GM18858 (cell line): Measurements from ENCODE around the gene SIGLEC14.
"Not testable (repeated sequence)": the region's sequence is repeated elsewhere in the genome, so short reads cannot be mapped to it uniquely, and the experiment has no call there.

ENCODE experiments used
- ATAC-seq: cut with Tn5 transposase; IDR thresholded peaks from one replicate; pipeline ENCODE4 v1.9.1; 2021; ENCODE audit not compliant: unreplicated experiment

Gene SIGLEC14, protein sequence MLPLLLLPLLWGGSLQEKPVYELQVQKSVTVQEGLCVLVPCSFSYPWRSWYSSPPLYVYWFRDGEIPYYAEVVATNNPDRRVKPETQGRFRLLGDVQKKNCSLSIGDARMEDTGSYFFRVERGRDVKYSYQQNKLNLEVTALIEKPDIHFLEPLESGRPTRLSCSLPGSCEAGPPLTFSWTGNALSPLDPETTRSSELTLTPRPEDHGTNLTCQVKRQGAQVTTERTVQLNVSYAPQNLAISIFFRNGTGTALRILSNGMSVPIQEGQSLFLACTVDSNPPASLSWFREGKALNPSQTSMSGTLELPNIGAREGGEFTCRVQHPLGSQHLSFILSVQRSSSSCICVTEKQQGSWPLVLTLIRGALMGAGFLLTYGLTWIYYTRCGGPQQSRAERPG

DNA sequence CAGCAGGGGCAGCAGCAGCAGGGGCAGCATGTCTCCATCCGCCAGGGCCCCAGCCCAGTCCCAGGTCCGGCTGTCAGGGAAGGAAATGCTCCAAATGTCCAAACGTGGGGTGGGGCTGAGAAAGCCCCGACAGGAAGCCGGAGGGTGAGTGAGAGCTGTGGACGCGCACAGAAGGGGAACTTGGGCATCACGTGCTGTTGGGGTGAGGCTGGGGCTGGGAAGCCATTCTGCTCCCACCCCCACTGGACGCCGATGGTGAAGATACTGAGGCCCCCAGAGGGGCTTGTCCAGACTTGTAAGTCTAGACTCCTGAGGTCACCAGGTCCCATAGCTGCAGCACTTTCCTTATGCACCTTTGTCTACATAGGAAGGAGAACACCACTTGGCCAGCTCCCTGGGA is at the start of gene SIGLEC14:
SIGLEC14 (minus strand) TSS at position 96 of the 400 bp plus-strand sequence; CDS start at position 30, 66 bp downstream.
- not testable (repeated sequence) for ATAC-seq

DNA sequence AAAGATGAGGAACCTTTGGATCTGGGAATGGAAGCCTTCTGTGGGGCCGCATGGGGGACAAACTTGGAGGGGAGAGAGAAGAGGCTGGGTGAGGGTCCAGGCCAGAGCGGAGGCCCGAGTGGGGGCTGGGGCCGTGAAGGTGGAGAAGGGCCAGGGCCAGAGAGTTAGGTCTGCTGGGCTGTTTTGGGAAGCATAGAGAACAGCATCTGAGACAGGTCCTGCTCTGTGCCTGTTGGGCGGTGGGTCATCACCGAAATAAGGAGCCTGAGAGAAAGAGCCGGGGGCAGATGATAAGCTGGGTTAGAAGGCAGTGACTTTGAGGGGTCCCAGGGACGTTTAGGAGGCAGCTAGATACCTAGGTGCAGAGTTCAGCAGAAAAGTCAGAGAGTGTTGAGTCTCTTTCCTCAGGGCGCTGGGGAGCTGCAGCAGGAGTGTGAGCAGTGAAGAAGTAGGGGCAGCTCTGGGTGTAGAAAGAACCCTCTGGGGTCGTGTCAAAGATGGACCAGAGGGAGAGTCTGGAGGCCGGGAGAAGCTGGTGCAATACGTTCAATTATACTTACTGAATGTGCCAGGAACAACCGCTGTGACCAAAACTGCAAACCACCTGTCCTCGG is 49.2 kb upstream of the SIGLEC14 start:
- no peak for ATAC-seq

DNA sequence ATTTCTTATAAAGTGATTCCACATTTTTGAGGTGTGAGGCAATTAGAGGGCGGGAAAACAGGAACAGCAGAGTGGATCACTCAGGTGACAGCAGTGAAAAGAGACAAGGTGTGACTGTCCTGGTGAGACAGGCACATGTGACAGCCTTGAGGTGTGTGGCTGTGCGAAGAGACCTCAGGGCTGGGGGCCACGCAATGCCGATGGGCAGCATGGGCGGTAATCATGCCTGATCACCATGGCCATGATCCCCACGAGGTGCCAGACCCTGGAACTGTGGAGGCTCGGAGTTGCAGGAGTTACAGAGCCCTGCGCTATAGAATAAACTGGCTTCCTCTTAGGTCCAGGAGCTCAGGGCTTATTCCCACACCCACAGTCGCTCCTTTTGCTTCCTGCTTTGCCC is 48.5 kb upstream of the SIGLEC14 start:
- ATAC-seq, result no peak

DNA sequence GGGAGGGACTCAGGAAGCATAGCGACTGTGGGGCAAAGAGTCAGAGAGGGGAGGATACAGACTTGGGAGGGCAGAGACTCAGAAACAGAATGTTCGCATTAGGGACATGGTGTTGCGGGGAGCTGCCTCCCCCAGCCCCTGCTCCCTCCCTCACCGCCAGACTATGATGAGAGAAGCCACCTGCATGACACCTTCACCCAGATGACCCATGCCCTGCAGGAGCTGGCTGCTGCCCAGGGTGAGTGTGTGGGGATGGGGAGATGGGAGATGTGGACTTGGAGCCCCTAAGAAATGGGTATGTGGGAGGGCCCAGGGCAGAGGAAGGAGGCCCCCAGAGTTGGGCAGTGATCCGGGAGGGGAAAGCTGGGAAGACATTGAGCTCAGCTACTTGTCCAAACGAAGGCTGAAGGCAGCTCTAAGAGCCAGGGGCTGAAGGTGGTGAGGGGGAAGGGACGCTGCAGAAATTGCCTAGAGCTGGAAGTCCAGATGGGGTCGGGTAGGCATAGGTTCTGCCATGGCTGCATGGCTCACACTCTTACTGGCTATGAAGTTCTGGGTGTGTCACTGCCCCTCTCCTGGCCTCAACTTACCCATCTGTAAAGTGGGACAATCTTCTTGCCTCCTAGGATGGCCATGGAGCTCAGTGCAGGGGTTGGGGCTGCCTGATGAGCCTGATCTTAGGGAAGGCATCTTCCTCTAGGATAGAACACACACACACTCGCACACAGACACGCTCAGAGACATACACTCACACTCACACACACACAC is 47.9 kb upstream of the SIGLEC14 start:
- no peak for ATAC-seq

DNA sequence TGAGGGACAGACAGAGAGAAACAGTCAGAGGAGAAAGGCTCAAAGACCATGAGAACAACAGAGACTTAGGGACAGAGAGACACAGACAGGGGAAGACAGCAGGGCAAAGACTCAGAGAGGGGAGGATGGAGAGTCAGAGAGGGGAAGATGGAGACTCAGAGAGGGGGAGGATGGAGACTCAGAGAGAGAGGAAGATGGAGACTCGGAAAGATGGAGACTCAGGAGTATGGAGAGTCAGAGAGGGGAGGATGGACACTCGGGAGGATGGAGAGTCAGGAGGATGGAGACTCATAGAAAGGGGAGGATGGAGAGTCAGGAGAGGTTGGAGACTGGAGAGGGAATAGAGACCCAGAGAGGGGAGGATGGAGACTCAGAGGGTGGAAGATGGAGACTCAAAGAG is 47.2 kb upstream of the SIGLEC14 start:
- no peak for ATAC-seq

DNA sequence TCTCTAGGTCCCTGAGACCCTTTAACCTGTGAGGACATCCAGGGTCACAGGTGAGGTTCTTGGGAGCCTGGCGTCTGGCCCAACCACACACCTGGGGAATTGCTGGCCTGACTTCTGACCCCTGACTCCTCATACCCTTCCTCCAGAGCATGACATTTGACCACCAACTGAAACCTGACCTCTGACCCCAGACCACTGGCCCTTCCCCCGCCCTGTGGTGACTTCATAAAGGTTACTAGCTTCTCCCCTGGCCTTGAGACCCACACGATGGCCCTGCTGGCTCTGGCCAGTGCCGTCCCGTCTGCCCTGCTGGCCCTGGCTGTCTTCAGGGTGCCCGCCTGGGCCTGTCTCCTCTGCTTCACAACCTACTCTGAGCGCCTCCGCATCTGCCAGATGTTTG is 46.6 kb upstream of the SIGLEC14 start, which contains the start of gene SPACA6:
SPACA6 (plus strand) TSS at position 71 of the 400 bp plus-strand sequence; CDS start at position 268, 197 bp downstream.
- ATAC-seq, result no peak

DNA sequence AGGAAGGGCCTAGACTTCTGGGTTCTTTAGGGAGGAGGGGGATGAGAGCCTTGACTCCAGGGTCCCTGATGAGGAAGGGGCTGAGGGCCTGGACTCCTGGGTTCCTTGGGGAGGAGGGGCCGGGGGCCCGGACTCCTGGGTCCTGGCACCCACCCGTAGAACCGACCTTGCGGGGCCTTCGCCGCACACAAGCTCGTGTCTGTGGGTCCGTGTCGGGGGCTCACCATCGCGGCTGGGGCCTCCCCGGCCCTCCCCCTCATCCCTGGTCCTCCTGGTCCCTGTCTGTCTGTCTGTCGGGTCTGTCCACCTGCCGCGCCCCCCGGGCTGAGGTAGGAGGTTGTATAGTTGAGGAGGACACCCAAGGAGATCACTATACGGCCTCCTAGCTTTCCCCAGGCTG is 45.8 kb upstream of the SIGLEC14 start:
- ATAC-seq, result no peak

DNA sequence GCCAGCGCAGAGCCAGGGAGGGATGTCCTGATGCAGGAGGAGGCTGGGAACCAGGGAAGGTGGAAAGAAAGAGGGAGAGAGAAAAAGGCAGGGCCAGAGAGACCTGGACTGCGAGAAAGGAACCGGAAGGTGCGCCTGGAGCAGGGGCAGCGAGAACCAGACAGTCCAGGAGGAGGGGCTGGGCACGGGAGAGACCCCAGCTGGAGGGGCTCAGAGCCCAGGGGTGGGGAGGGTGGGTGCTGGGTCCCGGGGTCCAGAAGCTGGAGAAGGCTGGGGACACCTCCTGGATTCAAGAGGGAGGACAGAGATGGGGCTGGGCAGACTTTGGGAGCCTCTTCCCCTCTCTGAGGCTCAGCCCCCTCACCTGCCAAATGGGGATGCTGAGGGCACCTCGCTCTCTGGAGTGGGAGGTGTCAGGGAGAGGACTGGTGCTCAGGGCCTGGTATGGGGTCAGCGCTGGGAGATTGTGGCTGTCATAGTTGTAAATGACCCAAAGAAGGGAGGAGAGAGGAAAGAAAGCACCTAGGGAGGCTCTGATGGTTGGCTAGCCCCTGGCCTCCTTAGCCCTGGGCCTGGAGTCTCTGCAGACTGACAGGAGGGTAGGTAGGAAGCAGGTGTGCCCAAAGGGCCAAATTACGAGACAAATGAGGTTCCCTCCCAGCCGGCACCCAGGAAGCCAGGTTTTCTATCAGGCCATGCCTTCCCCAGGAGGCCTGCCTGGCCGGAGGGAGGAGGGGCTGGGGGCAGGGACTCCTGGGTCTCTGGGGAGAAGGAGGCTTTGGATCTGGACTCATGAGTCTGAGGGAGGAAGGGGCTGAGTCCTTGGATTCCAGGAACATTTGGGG is 45.2 kb upstream of the SIGLEC14 start:
- no peak for ATAC-seq

DNA sequence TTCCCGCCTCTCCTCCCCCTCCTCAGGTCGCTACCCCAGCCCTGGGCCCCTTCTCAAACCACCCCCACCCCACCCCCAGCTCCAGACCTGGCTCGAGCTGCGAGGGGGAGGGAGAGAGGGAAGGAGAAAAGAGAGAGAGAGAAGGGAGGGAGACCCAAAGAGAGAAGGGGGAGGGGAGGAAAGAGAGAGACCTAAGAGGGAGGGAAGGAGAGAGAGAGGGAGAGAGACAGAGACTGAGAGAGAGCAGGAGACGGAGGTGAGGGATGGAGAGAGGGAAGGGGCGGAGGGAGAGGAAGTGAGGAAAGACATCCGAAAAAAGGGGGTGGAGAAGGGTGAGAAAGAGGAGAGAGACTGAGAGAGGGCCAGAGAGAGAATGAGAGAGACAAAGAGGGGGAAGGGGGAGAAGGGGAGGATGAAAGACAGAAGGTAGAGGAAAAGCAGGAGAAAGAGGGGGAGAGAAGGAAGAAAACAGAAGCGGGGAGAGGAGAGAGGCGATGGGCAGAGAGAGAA is 44.5 kb upstream of the SIGLEC14 start:
- ATAC-seq, result no peak

DNA sequence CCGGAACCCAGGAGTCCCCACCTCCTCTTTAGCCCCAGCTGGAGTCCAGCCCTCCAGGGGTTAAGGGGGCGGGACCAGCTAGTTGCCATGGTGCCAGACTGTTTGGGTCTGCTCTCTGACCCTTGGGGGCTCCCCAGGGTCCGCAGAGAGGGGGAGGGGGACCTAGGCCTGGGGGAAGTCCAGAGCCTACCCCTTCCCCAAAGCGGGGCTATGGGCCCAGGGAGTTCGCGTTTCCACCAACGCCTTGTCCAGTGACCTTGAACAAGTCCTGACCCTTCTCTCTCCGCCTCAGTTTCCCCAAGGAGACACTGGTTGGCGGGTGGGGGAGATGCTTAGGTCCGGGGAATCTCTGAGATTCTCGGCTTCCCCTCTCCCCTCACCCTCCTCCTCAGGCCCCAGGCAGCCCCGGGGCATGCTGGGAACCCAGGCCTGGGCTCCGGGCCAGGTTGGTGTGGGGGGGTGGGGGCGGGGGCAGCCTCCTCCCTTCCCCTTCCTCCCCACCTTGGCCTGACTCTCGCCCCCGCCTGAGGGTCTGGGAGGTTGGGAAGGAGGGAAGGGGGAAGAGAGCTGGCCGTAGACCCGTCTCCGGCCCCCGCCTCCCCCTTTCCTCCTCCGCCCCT is 43.9 kb upstream of the SIGLEC14 start:
- ATAC-seq, result no peak

DNA sequence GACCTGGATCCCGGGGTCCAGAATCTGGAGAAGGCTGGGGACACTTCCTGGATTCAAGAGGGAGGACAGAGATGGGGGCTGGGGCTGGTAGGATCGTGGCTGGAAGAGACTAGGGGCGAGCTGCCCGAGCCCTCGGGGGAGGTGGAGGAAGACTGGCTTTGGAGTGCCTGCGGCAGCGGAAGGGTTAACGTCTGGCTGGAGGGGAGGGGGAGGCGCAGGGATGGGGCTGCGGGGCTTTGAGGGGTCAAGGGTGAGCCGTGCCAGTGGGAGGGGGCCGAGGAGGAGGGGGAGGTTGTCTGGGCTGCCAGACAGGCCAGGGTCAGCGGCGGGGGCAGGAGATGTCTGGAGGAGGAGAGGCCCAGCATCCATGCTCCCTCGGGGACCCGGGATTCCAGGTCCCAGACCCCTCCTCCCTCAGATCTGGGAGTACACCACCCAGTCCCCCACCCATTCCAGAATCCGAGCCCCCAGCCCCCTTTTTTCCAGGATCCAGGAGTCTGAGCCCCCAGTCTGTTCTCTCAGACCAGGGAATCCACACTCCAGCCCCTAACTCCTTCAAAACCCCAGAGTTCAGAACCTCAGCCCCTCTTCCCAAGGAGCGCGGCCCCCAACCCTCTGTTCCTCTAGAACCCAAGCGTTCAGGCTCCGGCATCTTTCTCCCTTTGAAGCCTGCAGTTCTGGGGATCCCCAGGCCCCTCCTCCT is 43.3 kb upstream of the SIGLEC14 start:
- ATAC-seq, result no peak

DNA sequence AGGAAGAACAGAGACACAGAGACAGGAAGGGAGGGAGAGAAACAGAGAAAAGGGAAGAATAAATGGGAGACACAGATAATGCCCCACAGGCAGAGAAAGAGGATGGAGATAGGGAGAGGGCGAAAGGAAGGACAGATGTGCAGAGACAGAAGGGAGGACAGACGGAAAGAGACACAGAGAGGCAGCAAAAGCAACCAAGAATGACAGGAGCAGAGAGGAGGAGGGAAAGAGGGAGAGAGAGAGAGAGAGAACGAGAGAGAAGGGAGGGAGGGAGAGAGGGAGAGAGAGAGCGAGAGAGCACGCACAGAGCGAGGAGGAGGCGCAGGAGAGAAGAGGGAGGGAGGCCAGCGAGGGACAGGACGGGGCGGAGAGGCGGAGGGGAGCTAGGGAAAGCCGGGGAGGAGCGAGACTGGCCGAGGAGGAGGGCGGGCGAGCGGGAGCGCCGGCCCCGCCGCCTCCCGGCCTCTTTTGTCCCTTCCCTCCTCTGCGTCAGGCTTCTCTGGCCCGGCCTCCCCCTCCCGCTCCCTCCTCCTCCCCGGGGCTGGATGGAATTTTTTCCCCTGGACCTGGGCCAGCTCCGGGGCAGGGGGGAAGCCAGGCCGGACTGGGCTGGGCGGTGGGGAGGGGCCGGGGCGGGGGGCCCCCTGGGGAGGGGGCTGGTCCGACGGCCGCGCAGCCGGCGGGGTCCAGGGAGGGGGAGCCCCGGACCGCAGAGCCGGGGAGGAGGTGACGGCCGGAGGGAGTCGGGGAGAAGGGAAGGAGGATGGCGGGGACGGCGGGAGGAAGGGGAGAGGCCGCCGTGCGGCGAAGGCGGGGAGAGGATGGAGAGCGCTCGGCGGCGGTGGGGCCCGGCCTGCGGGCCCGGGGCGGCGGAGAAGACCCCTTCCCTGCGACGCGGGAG is 42.3 kb upstream of the SIGLEC14 start:
- ATAC-seq, result no peak

DNA sequence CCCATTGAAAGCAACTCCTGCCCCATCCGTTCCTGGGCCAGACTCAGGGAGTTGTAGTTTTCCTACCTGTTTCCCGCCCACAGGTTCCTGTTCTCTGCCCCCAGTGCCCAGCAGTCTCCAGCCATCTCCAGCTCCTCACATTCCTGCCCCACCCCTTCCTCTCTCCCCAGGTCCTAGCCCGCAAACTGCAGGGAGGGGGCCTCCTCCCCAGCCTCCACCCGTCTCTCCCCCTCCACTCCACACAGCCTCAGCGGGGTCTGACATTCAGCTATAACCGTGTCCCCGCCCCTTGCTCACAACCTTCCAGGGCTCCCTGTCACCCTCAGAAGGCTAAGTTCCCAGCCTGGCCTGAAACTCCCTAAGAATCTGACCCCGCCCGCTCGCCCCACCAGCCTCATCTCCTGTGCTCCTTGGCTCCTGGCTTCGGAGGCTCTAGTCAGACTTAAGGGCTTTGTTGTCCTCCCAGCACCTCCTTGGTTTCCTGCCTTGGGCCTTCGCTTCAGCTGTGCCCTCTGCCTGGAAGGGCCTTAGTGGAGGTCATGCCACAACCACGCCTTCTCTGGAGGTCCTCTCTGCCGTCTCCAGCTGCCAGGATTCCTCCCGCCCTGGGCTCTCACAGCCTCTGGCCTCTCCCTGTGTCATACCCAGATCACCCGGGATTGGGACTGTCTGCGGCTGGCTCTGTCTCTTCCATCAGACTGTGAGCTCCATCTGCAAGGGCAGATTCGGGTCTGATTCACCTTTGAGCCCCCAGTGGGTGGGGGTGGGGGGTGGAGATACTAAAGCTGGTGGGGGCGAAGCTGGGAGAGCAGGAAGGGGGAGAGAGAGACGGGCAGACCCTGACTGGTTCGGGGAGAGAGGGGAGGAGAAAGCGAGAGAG is 41.4 kb upstream of the SIGLEC14 start:
- ATAC-seq, result no peak

DNA sequence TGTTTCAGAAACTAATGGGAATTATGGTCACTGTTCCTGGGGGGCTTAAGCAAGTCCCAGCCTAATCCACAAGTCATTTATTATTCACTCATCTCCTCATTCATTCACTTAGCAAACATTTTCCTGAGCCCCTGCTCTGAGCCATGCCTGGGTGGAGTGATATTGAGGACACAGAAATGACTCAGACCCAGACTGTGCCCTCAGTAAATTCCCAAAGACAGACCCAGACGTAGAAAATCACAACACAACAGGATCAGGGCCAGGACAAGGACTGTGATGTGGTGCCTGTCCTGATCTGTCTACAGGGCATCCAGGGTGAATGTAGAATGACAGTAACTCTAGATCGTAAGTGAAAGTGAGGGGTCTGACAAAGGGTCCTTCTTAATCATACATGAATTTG is 39.5 kb upstream of the SIGLEC14 start:
- no peak for ATAC-seq

DNA sequence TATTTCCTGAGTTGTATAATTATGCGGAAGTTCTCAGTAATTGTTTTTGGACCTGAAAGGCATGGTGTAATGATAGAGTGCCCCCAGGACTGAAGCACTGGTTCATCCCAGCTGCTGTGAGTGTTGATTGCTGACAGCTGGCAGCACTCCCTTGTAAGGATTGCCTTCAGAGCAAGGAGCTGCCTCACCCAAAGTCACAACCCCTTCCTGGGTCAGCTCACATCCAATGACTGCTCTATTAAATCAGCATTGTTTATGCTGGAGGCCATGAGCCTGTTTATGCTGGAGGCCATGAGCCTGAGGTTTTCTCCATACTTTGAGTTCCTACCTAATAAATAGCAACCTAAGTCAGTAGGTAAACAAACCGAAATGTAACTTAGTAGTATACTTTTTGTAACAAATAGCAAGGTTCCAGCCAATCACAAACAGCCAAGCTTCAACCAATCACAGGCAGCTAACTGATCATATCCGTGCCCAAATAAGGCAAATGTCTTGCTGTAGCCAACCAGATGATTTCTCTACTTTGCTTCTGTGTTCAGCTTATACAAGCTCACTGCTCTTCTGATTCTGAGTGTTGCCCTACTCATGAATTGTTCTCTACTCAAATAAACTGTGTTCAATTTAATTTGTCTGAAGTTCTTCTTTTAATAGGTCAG is 34.8 kb upstream of the SIGLEC14 start:
- no peak for ATAC-seq

DNA sequence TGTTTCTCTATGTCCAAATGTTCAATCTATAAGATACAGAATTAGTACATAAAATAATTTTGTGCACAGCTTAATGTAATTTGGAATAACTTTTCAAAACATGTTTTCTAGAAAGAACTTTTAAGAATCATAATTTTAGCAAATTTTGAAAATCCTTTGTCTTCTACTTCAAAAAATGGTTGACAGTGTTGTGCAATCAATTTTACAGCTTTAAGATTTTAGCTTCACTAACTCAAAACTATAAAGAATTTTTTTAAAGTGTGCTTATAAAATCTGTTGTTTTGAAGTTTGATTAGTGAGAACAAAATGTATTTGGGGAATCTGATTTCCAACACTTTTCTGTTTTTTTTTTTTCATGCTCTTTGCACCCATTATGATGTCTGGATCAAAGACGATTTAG is 33.8 kb upstream of the SIGLEC14 start:
- ATAC-seq, result no peak

DNA sequence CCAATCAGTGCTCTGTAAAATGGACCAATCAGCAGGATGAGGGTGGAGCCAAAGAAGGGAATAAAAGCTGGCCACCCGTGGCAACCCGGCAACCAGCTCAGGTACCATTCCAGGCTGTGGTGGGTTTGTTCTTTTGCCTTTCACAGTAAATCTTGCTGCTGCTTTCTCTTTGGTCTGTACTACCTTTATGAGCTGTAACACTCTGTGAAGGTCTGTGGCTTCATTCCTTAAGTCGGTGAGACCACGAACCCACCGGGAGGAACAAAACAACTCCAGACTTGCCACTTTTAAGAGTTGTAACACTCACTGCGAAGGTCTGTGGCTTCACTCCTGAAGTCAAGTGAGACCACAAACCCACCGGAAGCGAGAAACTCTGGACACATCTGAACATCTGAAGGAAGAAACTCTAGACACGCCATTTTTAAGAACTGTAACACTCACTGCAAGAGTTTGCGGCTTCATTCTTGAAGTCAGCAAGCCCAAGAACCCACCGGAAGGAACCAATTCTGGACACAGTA is 30.0 kb upstream of the SIGLEC14 start:
- ATAC-seq, result no peak
